ENCODE results near the gene ACTN1.

Gene ACTN1

GRCh38 chr14:68968051-68968450, 11.1 kb downstream of the ACTN1 start:
- peak; percentile 27 to 41 for DNase-seq

- no peak for DNase-seq
These were observed 11.6 kb downstream of the ACTN1 start for GRCh38 chr14:68967459-68967940.

- DNase-seq = no peak
These were observed 12.2 kb downstream of the ACTN1 start for GRCh38 chr14:68966872-68967301.

- no peak for DNase-seq
These were observed 13.8 kb downstream of the ACTN1 start for GRCh38 chr14:68965261-68965761.

DNA sequence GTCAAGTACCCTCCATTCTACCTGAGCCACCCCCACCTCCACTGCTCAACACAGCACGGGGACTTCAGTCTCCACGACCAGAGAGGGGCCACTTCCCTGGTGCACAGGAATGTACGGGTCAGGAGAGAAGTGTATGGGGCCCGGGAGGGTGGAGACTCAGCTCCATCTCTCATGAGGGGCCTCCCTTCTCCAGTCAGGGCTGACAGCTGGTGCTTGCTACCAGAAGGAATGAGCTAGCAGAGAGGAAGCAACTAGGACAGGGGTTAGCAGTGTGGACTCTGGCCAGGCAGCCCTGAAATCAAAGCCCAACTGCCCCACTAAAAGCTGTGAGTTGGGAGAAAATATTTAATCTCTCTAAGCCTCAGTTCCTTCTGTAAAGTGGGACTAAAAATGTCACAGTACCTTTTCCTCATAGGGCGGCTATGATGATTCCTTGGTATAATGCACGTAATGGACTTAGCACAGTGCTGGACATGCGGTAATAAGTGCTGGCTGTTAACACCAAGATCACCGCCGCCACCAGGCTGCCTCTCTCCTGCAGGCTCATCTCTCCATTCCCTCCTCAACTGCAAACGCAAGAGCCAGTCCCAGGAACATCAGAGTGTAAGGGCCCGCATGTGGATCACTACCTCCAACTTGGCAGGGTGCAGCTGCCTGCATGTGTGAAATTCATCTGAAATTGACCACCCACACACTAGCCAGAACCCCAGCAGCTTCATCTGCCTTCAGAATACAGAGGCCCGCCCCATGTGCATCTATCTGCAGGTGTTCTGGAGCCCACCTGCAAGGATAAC, 14.6 kb downstream of the ACTN1 start:
- no peak for DNase-seq

DNA sequence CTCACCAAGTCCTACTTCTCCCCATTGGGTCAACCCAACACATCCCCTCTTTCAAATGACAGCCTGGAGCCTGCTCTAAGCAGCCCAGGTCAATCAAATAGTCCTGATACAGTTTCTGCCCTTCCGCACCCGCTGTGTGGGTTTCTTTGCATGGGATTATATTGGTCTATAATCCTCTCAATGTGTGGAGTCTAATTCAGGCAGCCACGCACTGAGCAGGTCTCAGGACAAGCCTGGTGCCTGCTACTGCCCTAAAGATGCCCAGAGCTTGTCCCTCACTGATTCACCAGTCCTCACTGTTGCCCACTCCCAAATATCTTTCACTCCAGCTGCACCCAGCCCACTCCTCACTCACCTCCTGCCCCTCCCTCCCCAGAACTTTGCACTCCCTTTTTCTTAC, 16.4 kb downstream of the ACTN1 start:
- DNase-seq = no peak

DNA sequence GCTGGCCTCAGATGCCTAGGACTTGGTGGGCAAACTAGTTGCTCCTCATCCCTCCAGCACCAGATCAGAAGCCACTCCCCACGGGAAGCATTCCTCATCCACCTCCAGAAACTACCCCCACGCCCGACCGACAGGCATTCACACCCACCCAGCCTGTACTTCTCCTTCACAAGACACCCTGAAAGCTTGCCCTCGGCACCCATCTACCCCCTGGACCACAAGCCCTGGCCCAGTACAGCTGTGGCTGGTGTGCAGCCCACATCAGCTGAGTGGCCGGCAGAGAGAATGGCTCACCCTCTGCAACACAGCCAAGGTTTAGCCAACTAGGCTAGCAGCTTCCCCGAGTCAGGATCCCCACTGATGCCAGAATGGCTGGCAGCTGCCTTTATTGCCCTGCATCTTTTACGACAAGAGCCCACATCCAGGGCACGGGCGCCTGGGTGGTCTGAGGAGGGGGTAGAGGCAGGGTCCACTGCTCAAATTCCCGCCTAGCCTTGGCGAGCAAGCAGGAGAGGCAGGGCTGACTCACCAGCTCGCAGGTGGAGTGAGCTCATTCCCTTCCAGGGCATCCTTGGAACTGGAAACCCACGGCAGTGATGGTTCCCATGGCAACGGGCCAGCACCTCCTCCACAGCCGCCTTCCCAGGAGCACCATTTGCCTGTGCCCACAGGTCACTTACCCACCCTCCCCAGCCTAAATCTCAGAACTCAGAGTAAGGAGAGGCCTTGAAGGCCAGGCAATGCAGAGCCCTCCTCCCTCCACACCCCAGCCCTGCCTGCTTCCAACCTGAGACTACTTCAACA, 17.1 kb downstream of the ACTN1 start:
- DNase-seq = no peak

DNA sequence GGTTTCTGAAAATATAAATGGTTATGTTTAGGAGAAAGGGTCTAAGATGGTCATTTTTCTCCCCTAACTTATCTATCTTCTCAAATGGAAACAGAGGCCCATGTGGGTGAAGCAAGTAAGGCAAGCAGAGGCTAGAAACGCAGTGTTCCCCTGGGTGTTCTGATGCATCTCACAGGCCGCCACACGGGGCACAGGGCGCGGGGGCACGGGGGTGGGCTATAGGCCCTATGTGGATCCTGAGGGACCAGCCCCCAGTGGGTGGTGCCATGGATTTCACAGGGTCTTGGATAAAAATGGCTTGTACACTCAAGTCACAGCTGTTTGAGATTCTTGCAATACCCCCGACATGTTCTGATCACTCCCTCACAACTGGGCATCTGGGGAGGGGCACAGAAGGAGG, 17.7 kb downstream of the ACTN1 start:
- DNase-seq = no peak

DNA sequence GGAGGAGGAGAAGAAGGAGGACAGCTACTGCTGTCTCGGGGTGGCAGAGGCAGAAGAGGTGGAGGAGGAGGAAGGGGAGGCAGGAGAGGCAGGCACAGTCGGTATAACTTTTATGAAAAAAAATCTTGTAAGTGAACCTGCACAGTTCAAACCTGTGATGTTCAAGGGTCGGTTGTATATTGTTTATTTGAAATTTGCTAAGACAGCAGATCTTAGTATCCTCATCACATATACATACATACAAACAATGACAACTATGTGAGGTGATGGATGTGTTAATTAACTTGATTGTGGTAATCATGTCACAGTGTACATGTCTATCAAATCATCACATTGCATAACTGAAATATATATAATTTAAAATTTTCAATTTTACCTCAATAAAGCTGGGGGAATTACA, 19.0 kb downstream of the ACTN1 start:
- DNase-seq = no peak

DNA sequence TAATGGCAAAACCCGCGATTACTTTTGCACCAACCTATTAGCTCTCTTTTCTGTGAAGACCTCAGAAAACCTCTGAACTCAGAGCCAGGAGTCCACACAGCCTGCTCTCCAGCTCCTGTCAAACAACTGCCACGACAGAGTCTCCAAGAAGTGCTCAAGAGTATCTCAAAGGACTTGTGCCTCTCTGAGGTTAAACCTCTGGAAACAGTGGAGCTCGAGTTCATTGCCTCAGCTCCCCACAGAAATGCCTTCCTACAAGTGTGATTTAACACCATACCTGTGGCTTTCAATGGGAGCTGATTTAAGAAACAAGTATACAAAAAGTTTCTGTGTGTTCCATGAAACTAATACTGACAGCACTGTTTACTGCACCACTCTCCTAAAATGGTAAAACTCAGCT, 20.1 kb downstream of the ACTN1 start:
- DNase-seq = no peak

DNA sequence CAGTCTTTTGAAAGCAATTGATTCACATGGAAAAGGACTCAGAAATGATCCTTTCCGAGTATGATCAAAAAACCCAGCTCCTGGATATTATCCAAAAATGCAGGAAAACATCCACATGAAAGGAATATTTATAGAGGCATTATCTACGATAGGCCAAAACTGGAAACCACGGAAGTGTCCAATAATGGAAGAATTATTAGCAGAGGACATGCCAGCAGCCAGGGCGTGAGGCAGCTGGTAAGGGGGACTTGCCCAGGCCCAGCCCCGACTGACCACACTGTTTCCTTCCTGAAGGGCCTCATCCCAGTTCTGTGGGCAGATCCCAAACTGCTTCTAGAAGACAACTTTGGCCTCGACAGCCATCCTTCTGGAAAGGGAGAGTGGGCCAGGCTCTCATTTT, 20.5 kb downstream of the ACTN1 start:
- DNase-seq = no peak

DNA sequence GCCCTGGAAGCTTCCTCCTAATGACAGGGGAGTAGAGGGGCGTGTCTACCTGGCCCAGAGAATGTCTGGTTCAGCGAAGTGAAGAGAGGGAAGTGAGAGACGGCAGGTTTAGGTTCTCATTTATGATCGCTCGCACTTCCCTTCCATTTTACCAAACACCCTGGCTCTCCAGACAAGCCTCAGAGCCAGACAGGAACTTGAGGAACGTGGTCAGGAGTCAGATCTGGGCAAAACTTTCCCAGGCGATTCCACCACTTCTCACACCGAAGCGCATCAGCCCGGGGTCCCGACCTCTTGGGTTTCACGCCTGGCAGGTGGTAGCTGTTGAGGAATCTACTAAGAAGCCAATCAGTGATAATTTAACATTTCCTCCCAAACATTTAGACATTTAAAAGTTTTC, 21.3 kb downstream of the ACTN1 start:
- no peak for DNase-seq

DNA sequence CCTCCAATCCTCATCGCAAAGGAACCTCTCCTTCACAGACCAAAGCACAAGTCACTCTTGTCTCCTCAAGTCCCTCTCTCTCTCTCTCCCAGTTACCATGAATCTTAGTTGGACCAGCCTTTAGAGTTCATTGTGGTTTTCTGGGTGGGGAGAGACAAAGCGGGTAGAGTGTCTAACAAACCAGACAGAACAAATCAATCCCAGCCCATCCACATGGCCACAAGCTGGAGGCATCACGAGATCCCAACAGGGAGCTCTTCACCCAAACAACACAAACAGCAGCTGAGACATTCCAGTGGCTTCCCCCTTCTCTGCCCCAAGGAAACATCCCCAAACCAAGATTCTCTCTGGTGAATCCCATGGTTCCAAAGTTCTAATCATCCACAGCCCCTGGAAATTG, 22.4 kb downstream of the ACTN1 start:
- DNase-seq = no peak

DNA sequence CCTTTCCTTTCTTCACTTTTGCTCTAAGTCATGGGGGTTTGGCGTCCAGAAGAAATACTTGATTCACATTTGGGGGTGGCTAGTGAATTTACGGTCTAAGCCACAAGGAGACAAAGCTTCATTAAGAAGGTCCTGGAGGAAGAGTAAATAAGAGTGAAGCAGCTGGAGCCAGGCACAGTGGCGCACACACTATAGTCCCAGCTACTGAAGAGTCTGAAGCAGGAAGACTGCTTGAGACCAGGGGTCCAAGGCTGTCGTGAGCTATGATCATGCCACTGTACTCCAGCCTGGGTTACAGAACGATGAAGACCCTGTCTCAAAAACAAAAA, 23.3 kb downstream of the ACTN1 start:
- no peak for DNase-seq

DNA sequence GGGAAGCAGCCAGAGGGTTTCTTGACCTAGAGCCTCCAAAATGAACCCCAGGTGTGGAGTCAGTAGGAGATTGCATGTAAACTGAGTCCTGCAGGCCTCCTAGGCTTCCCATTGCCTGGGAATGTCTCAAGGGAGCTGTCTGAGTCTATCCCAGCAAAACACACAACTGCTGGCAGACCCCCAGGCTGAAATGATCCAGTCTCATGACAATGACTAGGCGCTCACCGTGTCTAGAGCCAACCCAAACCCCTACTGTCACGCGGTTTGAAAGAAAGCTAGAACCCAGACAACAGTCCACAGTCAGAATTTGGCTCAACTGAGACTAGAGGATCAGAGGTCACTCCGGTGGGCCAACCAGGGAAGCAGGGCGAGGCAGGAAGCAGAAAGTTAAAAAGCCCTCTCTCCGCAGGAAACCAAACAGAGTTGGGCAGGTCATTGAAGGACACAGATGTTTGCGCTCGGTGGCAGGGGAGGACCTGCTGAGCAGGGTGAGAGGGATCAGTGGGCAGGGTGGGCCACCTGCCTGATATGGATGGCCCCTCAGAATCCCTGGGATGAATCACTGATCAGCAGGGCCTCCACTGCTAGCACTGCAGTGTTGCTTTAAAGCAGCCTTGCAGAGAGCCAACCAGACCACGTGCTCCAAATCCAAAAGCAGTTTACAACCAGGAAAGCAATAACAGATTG, 23.8 kb downstream of the ACTN1 start:
- no peak for DNase-seq

GRCh38 chr14:68953196-68953555, 25.9 kb downstream of the ACTN1 start:
- no peak for DNase-seq

- DNase-seq = no peak
These were observed 26.4 kb downstream of the ACTN1 start for GRCh38 chr14:68952531-68953195.

GRCh38 chr14:68951800-68952530, 27.1 kb downstream of the ACTN1 start:
- no peak for DNase-seq

DNA sequence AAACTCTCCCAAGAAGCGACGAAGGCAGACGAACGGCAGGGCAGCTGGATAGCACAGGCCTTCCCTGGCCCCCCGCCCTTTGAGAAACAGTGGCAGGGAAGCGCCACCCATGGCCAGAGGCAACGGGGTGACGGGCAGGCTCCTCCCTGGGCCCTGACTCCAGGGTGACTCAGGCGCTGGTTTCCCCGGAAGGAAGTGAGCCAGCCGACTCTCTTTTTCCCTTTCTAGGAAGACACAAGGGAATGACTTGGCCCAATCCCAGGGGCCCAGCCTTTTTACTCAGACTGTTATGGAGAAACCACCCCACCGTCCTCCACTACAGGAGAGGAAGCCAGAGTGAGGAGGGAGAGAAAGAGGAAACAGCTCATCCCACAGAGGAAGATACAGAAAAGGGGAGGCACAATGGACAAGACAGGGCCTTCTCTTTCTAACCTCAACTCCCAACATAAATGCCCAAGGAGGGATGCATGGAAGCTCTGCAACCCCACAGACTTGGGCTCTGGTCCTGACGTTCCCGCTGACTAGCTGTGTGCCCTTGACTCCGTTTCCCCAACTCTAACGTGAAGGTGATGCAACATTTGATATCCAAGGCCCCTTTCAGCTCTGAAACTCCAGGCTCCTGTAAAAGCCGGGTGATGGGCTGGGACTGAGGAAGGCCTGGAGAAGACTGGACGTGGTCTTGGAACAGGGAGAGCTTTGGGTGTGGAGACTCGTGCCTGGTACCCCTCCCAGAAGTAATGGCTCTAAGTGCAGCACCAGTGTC, 27.9 kb downstream of the ACTN1 start:
- no peak for DNase-seq

GRCh38 chr14:68950111-68950510, 29.0 kb downstream of the ACTN1 start:
- no peak for DNase-seq

DNA sequence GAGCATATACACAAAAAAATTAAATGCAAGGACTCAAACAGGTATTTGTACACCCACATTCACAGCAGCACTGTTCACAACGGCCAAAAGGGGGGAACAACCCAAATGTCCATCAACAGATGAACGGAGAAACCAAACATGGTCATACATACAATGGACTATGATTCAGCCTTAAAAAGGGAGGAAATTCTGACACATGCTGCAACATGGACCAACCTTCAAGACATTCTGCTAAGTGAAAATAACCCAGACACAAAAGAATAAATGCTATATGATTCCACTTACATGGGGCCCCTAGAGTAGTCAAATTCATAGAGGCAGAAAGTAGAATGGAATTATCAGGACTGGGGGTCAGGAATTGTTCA, 29.5 kb downstream of the ACTN1 start:
- no peak for DNase-seq

Measured in activated CD4-positive, alpha-beta T cell treated with anti-CD3 and anti-CD28 coated beads, Interleukin-2, amount 50 U/mL, for 48 hours (primary cell).